ENCODE data around the gene RAC2.

The RAC2 gene

GRCh38 chr22:37240941-37241320, 3.1 kb downstream of the RAC2 start:
- no peak for TF ChIP-seq CTCF (IDR thresholded peaks at IDR 0.05; ENCODE audit: borderline replicate concordance, insufficient read depth, low read depth, low read length)
- peak overlapping the region; percentile 99 for H3K4me3 ChIP-seq (ENCODE audit: low read depth, low read length)

DNA sequence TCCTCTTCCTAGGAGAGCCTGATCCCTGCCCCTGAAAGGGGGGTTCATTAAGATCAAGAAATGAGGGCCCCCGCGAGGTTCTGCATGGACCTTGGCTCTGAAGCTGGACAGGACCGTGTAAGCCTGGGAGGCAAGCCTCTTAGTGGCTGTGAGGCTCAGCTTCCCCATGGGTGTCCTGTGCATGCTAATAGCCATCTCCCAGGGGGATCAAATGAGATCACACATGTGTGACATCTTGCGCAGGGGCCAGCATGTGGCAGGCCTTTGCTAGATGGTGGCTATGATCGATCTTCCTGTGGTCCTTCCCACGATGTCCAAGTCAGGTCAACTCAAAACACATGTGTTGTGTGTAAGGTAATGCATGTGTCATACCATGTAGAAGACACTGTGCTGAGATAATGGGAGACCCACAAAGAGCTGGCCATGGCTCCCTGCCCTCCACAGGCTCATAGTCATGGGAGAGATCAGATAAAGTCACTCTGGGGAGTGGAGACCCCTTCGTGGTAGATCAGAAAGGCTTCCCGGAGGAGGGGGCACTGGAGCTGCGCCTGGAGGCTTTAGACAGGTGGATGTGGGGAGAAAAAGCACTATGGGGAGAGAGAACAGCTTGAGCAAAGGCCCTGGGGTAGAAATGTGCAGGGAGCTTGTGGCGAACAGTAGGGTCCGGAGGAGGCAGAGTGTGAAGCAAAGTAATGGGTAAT, 3.7 kb downstream of the RAC2 start:
- no peak for TF ChIP-seq CTCF (IDR thresholded peaks at IDR 0.05; ENCODE audit: borderline replicate concordance, insufficient read depth, low read depth, low read length)
- H3K4me3 ChIP-seq (ENCODE audit: low read depth, low read length) = no peak overlapping the region

- no peak for TF ChIP-seq CTCF (IDR thresholded peaks at IDR 0.05; ENCODE audit: borderline replicate concordance, insufficient read depth, low read depth, low read length)
- no peak overlapping the region for H3K4me3 ChIP-seq (ENCODE audit: low read depth, low read length)
Measured at GRCh38 chr22:37239336-37240239, 4.5 kb downstream of the RAC2 start.

GRCh38 chr22:37237371-37238268, 6.4 kb downstream of the RAC2 start:
- TF ChIP-seq CTCF (IDR thresholded peaks at IDR 0.05; ENCODE audit: borderline replicate concordance, insufficient read depth, low read depth, low read length) = no peak
- H3K4me3 ChIP-seq (ENCODE audit: low read depth, low read length) = no peak overlapping the region

DNA sequence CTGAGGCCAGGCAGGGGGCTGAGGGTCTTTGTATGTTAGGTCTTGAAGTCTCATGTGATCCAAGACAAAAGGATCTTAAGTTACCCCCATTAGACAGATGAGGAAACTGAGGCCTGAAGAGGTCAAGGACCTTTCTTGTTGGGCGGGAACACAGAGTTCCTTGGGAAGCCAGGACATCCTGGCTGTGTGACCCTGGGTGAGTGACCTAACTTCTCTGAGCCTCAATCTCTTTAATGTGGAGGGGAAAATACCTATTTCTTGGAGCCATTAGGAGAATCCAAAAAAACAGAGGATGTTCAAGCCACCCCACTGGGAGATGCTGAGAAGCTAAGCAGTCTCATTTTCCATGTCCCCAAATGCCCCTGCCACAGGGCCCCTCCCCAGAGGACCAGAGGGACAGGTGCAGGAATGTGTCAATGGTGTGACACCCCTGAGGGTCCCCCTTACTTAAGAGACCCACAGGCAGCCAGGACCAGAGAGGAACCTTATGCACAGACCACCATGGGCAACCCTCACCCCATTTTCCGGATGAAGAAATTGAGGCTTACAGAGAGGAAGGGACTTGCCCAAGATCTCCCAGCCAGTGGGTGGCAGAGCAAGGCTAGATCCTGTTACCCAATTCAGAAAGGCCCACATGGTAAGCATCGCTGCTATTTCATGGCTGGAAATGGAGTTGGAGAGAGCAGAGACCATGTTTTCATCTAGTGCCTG, 8.0 kb downstream of the RAC2 start:
- TF ChIP-seq CTCF (IDR thresholded peaks at IDR 0.05; ENCODE audit: borderline replicate concordance, insufficient read depth, low read depth, low read length) = no peak
- no peak overlapping the region for H3K4me3 ChIP-seq (ENCODE audit: low read depth, low read length)

All from GM12875 (cell line).